Stimulated activated CD4-positive, alpha-beta T cell treated with anti-CD3 and anti-CD28 coated beads, TNF-alpha, amount 100 ng/mL, for 1 hour (primary cell): ENCODE results near the gene CREG1.
A peak's percentile ranks its signal among the peaks of the same experiment; 100 is the strongest.
"Not testable (repeated sequence)": the region's sequence is repeated elsewhere in the genome, so short reads cannot be mapped to it uniquely, and the experiment has no call there.

ENCODE experiments used
- DNase-seq, 3 donors: peaks; one replicate each; pipeline ENCODE4 v3.0.0-alpha.2; 2020; ENCODE audit warnings: low read depth in 3 of 3, low spot score in 1 of 3

CREG1 gene

GRCh38 chr1:167553136-167554027 is at the start of gene CREG1:
CREG1 (minus strand) TSS chr1:167553762.
- peak; percentile 64 to 82 (median 69) for DNase-seq

GRCh38 chr1:167602840-167603239 is 49.3 kb upstream of the CREG1 start:
- DNase-seq = no peak

- no peak for DNase-seq
Observed at GRCh38 chr1:167601442-167602383, 48.2 kb upstream of the CREG1 start.

- DNase-seq = no peak
Observed at GRCh38 chr1:167599957-167600581, 46.5 kb upstream of the CREG1 start.

GRCh38 chr1:167594822-167595221 is 41.3 kb upstream of the CREG1 start:
- DNase-seq = no peak

GRCh38 chr1:167593860-167594259 is 40.3 kb upstream of the CREG1 start:
- no peak for DNase-seq

GRCh38 chr1:167592475-167592874 is 38.9 kb upstream of the CREG1 start:
- no peak for DNase-seq

- DNase-seq = no peak
Observed at GRCh38 chr1:167588361-167588760, 34.8 kb upstream of the CREG1 start.

DNA sequence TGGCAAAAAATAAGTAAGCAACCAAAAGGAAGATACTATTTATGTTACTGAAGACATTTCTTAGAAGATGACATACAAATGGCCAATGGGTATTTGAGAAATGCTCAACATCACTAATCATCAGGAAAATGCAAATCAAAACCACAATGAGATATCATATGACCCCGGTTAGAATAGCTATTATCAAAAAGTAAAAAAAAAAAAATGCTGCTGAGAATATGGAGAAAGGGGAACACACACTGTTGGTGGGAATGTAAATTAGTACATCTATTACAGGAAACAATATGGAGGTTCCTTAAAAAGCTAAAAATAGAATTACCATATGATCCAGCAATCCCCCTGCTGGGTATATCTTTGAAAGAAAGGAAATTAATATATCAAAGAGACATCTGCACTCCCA is 34.3 kb upstream of the CREG1 start:
- DNase-seq = no peak

DNA sequence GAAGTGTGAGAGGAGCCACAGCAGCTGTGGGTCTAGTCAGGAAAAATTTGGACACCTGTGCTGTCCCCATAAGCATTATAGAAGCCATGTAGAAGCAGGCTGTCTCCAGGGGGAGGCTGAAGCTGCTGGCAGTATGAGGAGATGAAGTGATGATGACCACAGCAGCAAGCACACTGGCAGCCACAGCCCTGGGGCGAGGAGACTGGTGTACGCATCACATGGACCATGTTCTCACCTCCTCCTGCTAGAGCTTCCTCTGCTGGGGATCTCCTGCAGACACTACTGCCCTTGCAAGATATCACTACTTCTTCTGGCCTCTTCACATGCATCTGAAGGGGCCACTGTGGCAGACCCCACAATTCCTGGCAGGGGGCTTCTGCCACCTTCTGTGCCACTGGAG is 33.8 kb upstream of the CREG1 start:
- no peak for DNase-seq

DNA sequence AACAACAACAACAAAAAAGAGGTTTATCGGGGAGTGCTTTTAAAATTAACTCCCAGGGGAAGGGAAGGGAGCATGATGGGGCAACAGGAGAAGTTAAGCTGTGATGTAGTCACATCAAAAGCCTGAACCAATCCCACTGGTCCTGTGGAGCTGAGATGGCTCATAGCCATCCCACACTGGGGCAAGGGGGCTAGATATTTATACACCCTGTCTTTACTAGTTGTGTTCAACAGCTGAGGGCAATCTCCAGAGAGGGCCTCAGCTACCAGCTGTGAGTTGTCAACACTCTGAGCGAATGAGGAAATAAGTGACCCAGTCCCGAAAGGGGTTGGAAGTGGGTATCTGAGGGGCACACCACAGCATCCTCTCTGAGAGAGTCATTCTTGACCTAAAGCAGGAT is 31.0 kb upstream of the CREG1 start:
- no peak for DNase-seq

DNA sequence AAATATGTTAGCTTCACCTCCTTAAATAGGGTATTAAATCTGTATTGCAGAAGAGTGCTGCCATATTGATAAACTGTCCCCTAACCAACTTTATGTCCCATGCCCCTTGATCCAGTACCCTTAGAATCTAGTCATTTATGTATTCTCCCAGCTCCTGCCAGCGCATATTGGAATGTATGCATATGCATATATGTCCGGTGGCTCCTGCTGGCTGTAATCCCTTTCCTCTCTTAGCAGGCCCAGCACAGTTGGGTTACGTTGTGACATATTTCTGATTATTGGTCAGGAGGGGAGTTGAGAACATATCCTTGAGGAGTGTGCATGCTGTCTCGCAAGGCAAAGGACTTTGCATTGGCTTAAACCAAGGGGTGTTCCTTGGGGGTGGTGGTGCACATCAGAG is 29.2 kb upstream of the CREG1 start:
- DNase-seq = no peak

GRCh38 chr1:167582064-167582463 is 28.5 kb upstream of the CREG1 start:
- no peak for DNase-seq

- DNase-seq = no peak
Observed at GRCh38 chr1:167579986-167580385, 26.4 kb upstream of the CREG1 start.

DNA sequence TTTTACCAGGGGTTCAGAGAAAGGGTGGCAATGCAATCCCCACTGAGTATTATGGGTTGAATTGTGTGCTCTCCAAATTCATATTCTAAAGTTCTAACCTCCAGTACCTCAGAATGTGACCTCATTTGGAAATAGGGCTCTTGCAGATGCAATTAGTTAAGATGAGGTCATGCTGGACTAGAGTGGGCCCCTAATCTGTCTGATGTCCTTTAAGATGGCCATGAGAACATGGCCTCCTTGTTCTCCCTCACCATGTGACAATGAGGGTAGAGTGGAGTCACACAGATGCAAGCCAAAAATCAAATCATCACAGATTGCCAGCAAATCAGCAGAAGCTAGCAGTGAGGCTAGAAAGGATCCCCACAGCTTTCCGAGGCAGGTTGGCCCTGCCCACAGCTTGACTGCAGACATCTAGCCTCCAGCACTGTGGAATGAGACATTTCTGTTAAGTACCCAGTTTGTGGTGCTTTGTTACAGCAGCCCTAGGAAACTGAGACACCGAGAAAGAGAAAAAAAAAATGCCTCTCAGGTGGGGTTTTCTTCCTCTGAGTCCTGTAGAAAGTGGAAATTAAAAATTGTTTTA is 25.5 kb upstream of the CREG1 start:
- no peak for DNase-seq

GRCh38 chr1:167575649-167576048 is 22.1 kb upstream of the CREG1 start:
- no peak for DNase-seq

- no peak for DNase-seq
Observed at GRCh38 chr1:167573035-167573434, 19.5 kb upstream of the CREG1 start.

- DNase-seq = not testable (repeated sequence)
Observed at GRCh38 chr1:167570712-167571111, 17.1 kb upstream of the CREG1 start.

DNA sequence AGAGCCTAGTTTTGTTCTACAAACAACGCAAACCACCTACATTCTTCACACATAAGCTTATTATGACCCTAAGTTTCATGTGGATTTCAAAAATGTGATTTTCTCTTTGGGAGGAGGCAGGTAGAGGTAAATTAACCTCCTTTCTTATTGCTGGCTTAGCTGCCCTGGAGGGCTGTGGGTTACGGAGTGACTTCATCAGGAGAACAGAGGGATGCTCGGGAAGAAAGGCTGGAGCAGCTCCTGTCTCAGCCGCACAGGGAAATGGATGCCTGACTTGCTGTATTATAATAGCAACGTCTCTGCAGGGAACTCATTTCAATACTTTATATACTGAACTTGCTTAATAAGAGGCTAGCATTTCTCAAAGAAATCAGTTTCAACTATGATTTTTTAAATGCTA is 14.1 kb upstream of the CREG1 start:
- no peak for DNase-seq

GRCh38 chr1:167566766-167567165 is 13.2 kb upstream of the CREG1 start:
- DNase-seq = no peak

DNA sequence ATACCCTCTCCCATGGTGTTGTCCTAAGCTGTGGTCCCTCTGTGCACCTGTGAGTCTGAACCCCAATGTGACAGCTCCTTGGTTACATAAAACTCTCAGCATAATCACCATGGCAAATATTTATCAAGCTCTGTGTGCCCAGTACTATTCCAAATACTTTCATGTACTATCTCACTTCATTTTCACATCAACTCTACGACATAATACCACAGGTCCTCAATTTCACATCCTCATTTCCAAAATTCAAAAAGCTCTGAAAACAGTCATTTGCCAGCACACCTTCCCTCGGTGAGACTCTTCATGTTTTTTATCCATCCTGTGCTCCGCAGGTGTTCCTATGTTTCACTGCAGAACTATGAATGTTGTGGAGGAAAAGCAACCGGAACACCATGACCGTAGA is 12.4 kb upstream of the CREG1 start:
- no peak for DNase-seq
